GM12801 (cell line): ENCODE measurements around the gene NUP50.

Source experiments
- TF ChIP-seq, protein P1 (sequence below): IDR thresholded peaks from one replicate; pipeline ENCODE4 v1.5.1; 2011; ENCODE audit warnings: control low read depth; ENCODE audit not compliant: insufficient read length; ENCODE audit errors: extremely low read depth

Gene NUP50

DNA sequence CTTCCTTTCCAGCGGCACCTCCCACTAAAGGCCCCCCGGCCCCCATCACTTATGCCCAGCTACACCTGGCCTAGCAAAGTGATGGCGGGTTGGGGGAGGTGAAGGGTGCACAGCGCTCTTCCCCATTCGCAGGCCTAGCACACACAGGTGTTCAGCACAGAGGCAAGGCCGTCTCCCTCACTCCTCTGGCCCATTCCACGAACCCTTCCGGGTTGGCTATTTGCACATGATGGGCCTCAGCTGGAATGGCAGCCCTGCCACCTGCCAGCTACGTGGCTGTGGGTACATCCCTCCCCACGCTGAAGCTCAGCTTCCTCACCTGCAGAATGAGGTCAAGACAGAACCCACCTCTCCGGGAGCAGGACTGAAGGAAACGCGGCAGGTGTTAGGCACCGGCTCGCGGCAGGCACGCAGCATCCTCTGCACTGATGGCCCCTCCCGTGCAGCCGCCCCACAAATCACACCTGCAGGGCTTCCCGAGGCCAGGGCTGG, 72.2 kb downstream of the NUP50 start:
- TF ChIP-seq, protein P1, sequence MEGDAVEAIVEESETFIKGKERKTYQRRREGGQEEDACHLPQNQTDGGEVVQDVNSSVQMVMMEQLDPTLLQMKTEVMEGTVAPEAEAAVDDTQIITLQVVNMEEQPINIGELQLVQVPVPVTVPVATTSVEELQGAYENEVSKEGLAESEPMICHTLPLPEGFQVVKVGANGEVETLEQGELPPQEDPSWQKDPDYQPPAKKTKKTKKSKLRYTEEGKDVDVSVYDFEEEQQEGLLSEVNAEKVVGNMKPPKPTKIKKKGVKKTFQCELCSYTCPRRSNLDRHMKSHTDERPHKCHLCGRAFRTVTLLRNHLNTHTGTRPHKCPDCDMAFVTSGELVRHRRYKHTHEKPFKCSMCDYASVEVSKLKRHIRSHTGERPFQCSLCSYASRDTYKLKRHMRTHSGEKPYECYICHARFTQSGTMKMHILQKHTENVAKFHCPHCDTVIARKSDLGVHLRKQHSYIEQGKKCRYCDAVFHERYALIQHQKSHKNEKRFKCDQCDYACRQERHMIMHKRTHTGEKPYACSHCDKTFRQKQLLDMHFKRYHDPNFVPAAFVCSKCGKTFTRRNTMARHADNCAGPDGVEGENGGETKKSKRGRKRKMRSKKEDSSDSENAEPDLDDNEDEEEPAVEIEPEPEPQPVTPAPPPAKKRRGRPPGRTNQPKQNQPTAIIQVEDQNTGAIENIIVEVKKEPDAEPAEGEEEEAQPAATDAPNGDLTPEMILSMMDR: no peak

- TF ChIP-seq, protein P1: no peak
Measured at GRCh38 chr22:45237065-45237990, 73.6 kb downstream of the NUP50 start.
